ENCODE measurements around the gene FOXQ1.
"Not testable (repeated sequence)": the region's sequence is repeated elsewhere in the genome, so short reads cannot be mapped to it uniquely, and the experiment has no call there.

The FOXQ1 gene

GRCh38 chr6:1322696-1323219 is 10.9 kb downstream of the FOXQ1 start:
- no peak for DNase-seq (ENCODE audit: low read depth in 3 of 3)

- DNase-seq (ENCODE audit: low read depth in 3 of 3), result no peak
Measured at GRCh38 chr6:1324936-1325335, 13.0 kb downstream of the FOXQ1 start.

DNA sequence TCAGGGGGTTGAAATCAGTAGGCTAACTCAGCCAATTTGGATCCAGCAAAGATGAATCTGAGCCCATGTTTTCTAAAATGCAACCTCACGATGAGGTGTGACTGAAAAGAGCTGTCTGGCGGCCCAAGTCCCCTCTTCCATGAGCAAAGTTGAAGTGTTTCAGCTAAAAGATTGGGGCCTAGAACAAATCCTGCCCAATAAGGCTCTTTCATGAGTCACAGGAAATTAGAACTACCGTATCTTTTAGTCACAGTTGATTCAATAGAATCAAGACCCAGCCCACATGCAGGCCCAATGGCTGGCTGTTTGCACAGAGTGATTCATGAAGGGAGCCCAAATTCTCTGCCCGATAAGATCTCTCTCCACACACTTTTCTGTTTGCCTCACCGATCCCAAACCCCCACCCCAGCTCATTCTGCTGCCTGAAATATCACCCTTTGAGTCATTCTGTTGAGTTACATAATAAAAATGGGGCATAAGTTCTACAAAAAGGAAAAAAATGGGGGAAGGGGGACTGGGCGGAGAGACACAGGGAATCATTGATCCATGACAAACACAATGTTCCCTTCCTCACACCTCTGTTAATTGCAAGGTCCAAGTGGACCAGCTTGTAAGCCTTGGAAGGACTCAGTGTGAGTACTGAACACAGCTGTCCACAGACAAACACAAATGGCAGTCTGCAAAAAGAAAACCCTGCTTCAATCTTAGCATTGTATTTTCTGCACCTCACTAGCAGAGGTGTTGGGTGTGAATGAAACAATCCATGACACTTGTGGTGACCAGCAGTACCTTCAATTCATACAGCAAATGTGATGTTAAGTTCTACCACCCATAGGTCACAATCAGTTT is 13.8 kb downstream of the FOXQ1 start:
- DNase-seq (ENCODE audit: low read depth in 3 of 3), result no peak

DNA sequence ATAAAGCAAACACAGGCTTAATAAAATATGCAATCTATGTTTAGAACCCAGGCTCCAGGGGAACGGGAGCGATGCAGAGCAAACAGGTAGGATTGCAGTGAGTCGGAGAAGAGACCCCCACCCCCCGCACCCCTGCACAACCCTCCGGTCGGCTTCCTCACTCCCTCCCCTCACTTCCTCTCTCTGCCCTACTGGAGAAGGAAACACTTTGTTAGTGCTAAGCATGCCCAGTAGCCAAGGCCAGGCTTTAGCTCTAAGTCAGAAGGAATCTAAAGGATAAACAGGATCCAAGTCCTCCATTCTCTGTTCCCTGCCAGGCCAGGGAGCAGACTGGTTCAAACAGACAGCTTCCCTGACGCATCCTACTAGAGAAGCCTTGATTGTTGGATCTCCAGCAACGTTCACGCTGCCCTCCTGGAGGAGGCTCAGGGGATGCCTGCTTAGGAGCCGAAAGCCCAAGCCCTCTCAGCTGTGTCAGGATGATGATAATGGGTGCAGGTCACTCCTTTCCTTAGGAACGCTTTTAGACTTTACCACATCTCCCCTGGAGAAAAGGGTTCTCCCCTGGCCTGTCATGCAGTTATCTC is 14.7 kb downstream of the FOXQ1 start:
- no peak for DNase-seq (ENCODE audit: low read depth in 3 of 3)

DNA sequence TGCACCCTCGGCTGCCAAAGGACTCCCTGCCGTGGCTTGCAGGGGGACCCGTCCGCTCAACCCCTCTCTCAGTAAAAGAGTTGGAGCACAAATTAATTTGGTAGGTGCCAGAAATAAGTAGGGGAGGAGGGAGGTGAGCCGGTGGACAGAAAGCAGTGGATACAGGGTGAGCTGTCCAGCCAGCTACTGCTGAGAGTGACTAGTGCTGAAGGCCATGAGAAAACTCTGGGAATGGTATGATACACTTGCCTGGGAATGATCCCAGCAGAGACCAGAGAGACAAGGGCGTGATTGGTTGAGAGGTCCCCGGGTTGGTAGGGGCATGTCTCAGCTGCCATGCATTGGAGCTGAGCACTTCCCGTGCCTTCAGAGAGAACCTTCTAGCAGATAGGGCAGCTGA is 15.7 kb downstream of the FOXQ1 start:
- no peak for DNase-seq (ENCODE audit: low read depth in 3 of 3)

DNA sequence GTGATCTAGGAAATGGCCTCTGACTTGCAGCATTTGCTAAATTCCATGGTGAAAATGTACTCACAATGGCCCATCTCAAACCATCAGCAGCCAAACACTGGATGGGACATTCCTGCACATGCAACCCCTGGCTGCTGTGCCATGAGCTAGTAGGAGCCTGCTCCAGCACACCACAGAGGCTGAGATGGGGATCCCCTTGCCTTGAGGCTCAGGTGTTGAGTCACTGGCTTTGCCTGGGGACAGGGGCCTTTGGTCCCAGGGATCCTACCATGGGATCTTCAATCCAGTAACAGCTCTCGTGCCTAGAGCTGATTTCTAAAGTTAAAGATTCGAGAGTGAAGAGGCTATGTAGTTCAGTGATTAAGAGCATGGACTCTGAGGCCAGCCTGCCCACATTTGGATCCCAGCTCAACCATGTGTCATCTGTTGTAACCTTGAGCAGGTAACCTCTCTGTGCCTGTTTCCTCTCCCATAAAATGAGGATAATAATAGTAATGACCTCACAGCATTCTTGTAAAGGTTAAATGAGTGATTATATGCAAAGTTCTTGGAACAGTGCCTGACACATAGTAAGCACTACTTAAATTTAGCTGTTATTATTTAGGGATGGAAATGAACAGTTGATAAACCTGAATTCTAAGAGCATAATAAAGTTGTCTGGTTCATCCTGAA is 16.4 kb downstream of the FOXQ1 start:
- DNase-seq (ENCODE audit: low read depth in 3 of 3), result no peak

DNA sequence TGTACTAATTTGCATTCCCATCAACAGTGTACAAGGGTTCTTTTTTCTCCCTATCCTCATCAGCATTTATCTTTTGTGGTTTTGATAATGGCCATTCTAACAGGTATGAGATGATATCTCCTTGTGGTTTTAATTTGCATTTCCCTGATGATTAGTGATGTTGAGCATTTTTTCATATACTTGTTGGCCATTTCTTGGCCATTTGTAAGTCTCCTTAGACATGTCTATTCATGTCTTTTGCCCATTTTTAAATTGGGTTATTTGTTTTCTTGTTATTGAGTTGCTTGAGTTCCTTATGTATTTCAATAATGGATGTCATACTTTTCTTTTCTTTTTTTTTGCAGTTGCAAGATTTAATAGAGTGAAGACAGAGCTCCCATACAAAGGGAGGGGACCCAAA is 17.8 kb downstream of the FOXQ1 start:
- DNase-seq (ENCODE audit: low read depth in 3 of 3), result no peak

GRCh38 chr6:1334684-1335083 is 22.8 kb downstream of the FOXQ1 start:
- DNase-seq (ENCODE audit: low read depth in 3 of 3), result no peak

DNA sequence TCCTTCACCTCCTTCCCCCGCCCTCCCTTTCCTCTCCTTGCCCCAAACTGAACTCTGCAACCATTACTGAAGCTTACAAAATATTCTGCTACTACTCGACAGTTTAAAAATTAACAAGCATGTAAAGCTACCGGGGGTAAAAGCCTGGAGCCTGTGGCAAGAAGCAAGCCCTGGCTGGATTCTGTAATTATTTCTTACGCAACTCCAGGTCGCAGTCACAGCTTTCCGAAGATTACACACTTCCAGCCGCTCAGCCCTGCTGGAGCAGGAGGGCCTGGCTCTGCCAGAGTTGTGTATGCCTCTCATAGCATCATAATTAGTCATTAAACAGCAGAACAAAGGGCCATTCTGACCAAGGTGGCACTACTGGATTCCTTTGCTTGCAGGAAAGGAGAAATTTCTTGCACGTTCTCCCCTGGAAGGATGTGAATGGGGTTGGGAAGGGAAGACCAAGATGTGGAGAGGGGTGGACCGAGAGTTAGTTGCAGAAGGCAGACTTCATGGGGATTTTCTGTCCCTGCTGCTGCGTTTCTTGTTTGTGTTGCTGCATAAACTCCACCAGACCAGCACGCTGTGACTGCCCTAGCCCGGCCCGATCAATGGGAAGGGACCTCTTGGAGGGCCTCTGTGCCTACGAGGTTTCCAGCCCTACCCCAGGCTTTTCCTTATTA is 23.6 kb downstream of the FOXQ1 start:
- DNase-seq (ENCODE audit: low read depth in 3 of 3), result no peak

- DNase-seq (ENCODE audit: low read depth in 3 of 3), result no peak
Measured at GRCh38 chr6:1336246-1336843, 24.4 kb downstream of the FOXQ1 start.

DNA sequence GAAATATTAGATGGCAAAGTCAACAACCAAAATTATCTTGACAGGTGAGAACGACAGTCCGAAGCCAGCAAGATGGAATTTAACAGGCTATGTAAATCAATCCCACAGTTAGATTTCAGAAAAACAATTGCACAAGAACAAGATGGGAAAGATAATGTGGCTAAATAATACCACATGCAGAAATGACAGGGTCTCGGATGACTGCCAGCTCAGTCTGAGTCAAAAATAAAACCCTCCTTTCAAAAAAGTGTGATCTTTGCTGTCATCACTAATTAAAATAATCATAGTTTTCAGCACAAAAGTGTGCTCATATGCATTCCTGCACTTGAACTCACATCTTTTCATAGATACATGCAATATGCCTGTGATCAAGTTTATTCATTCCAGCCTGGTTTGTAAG is 25.9 kb downstream of the FOXQ1 start:
- no peak for DNase-seq (ENCODE audit: low read depth in 3 of 3)

DNA sequence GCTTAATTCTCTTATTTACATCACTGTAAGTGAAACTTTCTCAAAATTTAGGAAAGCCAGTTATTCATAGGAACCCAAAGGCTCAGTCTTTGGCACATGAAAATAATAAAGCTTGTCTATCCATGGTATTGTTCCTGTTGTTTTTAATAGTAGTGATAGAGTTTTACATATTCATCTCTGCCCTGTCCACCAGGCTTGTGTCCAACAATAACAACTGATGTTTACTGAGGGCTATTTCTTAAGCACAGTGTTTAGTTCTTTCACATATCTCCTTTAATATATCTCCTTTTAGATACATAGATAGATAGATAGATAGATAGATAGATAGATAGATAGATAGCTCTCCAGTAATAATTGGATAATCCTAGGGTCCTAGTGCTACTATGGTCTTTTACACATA is 34.2 kb downstream of the FOXQ1 start:
- no peak for DNase-seq (ENCODE audit: low read depth in 3 of 3)

GRCh38 chr6:1346558-1347091 is 34.7 kb downstream of the FOXQ1 start:
- no peak for DNase-seq (ENCODE audit: low read depth in 3 of 3)

- DNase-seq (ENCODE audit: low read depth in 3 of 3), result no peak
Measured at GRCh38 chr6:1347161-1347560, 35.3 kb downstream of the FOXQ1 start.

GRCh38 chr6:1348675-1349074 is 36.8 kb downstream of the FOXQ1 start:
- DNase-seq (ENCODE audit: low read depth in 3 of 3), result no peak

- DNase-seq (ENCODE audit: low read depth in 3 of 3), result no peak
Measured at GRCh38 chr6:1349655-1350054, 37.8 kb downstream of the FOXQ1 start.

- DNase-seq (ENCODE audit: low read depth in 3 of 3), result no peak
Measured at GRCh38 chr6:1351381-1352008, 39.6 kb downstream of the FOXQ1 start.

GRCh38 chr6:1355068-1355467 is 43.2 kb downstream of the FOXQ1 start:
- DNase-seq (ENCODE audit: low read depth in 3 of 3), result not testable (repeated sequence)

DNA sequence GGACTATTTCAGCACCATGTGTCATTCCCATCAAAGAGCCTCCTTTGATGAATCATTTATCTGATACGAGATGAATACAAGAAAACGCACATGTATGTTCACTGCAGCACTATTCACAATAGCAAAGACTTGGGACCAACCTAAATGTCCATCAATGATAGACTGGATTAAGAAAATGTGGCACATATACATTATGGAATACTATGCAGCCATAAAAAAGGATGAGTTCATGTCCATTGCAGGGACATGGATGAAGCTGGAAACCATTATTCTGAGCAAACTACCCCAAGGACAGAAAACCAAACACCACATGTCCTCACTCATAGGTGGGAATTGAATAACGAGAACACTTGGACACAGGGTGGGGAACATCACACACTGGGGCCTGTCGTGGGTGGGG is 49.8 kb downstream of the FOXQ1 start:
- not testable (repeated sequence) for DNase-seq (ENCODE audit: low read depth in 3 of 3)

DNA sequence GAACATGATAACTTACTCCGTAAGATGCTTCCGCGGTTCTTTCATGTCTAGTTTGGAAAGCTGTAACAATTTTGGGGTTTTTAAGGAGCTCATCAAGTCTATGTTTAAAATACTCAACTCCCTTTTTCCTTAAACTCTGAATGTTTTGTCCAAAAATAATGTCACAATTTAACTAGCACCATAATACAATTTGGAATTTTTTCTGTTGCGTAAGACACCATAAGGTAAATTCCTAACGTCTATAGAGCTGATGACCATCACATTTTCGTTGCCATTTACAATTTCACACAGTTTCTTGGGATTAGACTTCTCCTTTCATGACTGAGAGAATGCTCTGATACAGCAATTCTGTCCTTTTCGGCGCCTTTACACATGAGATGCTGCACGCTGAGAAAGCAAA is 50.7 kb downstream of the FOXQ1 start:
- no peak for DNase-seq (ENCODE audit: low read depth in 3 of 3)

DNA sequence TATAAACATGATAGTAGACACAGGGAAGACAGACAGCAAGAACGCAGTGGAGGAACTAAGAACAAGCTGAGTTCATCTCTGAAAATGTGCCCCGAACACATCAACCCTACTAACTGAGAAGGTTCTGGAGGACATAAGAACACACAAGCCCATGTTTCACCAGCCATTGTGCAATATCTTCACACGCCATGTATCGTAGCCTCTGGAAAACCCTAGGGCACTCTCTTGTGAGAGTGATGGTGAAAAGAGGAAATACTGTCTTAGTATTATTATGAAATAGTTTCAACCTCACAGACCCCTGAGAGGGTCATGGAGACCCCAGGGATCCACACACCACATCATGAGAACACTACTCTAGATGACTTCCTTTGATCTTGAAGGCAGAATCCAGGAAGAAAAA is 51.4 kb downstream of the FOXQ1 start:
- DNase-seq (ENCODE audit: low read depth in 3 of 3), result no peak
